ACC112 (cell line): ENCODE data around the gene P4HA1.
"Not testable (repeated sequence)": the region's sequence is repeated elsewhere in the genome, so short reads cannot be mapped to it uniquely, and the experiment has no call there.

Experiments
- H2AFZ ChIP-seq: fragments of 200-600 bp; sonication (generic); one replicate; pipeline ENCODE4 v1.6.0; 2017; ENCODE audit warnings: antibody characterized with exemption, low read length; ENCODE audit not compliant: unreplicated experiment
- H3K27ac ChIP-seq: fragments of 200-600 bp; sonication (generic); 2 replicates; pipeline ENCODE4 v1.5.1; 2014; ENCODE audit warnings: low read depth, mild to moderate bottlenecking, antibody characterized with exemption, low read length, moderate library complexity
- H3K27me3 ChIP-seq: fragments of 200-600 bp; sonication (generic); 2 replicates; pipeline ENCODE4 v1.6.1; 2014; ENCODE audit warnings: mild to moderate bottlenecking, antibody characterized with exemption, low read length, moderate library complexity, mixed read lengths; ENCODE audit not compliant: insufficient read depth
- H3K36me3 ChIP-seq: fragments of 200-600 bp; sonication (generic); 2 replicates; pipeline ENCODE4 v1.6.1; 2016; ENCODE audit warnings: mild to moderate bottlenecking, antibody characterized with exemption, low read length, moderate library complexity, mixed read lengths; ENCODE audit not compliant: insufficient read depth
- H3K4me1 ChIP-seq: fragments of 200-600 bp; sonication (generic); one replicate; pipeline ENCODE4 v1.6.1; 2016; ENCODE audit warnings: low read length, mixed read lengths; ENCODE audit not compliant: insufficient read depth, unreplicated experiment, control insufficient read depth
- H3K4me3 ChIP-seq: fragments of 200-600 bp; sonication (generic); 2 replicates; pipeline ENCODE4 v1.5.1; 2014; ENCODE audit warnings: mild to moderate bottlenecking, low read depth, low read length
- H3K79me2 ChIP-seq: fragments of 200-600 bp; sonication (generic); one replicate; pipeline ENCODE4 v1.6.0; 2016; ENCODE audit warnings: low read length; ENCODE audit not compliant: control insufficient read depth, unreplicated experiment, insufficient read depth

The P4HA1 gene

GRCh38 chr10:73021538-73022164 is 75.0 kb downstream of the P4HA1 start:
- peaks cover 19% of the 10 kb centered on the region for H3K36me3 ChIP-seq
- H3K27ac ChIP-seq, H3K4me3 ChIP-seq: not testable (repeated sequence)

GRCh38 chr10:73021050-73021449 is 75.6 kb downstream of the P4HA1 start:
- Histone ChIP-seq H2AFZ (no peak overlapping the region), H3K27ac (no peak overlapping the region), H3K36me3 (peaks cover 24% of the 10 kb centered on the region), H3K4me3 (no peak overlapping the region), H3K4me1 (no peaks in the 10 kb centered on the region), H3K79me2 (peaks cover 23% of the 10 kb centered on the region), H3K27me3 (no peaks in the 10 kb centered on the region)

More at GRCh38 chr10:73021538-73022164, 75.0 kb downstream of the P4HA1 start:
- not testable (repeated sequence) for H3K4me1 ChIP-seq, H2AFZ ChIP-seq, H3K27me3 ChIP-seq
- H3K79me2 ChIP-seq = peaks cover 22% of the 10 kb centered on the region

DNA sequence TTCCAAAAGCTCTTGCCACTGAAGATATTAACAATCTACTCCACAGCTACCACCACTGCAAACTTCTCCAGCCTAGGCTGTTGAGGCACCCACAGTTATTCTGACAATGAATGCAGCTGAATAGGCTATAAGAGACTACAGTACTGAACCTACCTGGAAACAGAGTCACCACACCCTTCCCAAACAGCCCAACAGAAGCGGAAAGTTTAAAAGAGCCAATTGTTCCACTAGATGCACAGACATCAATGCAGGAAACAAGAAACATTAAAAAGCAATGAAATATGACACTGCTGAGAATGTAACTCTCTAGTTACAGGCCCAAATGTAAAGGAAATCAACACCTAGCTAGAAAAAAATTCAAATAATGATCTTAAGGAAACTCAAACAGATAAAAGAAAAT is 77.6 kb downstream of the P4HA1 start:
- Histone ChIP-seq H3K36me3 (peaks cover 36% of the 10 kb centered on the region), H3K79me2 (peaks cover 25% of the 10 kb centered on the region), H3K4me1 (peaks cover 3% of the 10 kb centered on the region), H3K27ac (no peak overlapping the region), H3K27me3 (no peaks in the 10 kb centered on the region), H2AFZ (no peak overlapping the region), H3K4me3 (no peak overlapping the region)

- peaks cover 39% of the 10 kb centered on the region for H3K36me3 ChIP-seq
- no peak overlapping the region for H2AFZ ChIP-seq
- no peak overlapping the region for H3K4me3 ChIP-seq
- H3K79me2 ChIP-seq = peaks cover 25% of the 10 kb centered on the region
- H3K27ac ChIP-seq = no peak overlapping the region
- H3K4me1 ChIP-seq = peaks cover 3% of the 10 kb centered on the region
- no peaks in the 10 kb centered on the region for H3K27me3 ChIP-seq
These were observed 78.0 kb downstream of the P4HA1 start for GRCh38 chr10:73018632-73019031.

DNA sequence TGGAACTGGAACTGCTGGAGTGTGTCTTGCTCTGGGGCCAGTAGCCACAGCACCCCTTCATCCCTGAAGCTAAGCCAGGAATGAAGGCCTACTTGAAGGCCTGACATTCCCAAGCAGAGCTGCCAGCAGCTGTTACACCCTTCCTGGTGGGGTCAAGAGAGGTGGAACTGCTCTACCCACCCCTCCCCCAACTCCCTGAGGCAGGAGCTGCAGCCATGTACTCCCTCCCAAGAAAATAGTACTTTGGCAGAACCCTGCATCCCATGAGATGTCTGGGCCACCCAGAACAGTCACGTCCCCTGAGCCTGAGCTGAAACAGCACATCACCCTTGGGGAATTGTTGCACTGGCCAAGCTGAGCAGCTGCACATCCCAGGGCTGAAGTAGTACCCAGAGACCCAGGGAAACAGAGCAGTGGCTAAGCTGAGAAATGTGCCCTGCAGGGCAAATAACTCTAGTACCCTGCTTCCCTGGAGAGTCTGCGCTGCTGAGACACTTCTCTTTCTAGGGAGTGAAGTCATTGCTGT is 78.6 kb downstream of the P4HA1 start:
- peaks cover 43% of the 10 kb centered on the region for H3K36me3 ChIP-seq
- no peak overlapping the region for H3K27ac ChIP-seq
- no peak overlapping the region for H3K4me3 ChIP-seq
- H3K27me3 ChIP-seq = no peaks in the 10 kb centered on the region
- H3K79me2 ChIP-seq = peaks cover 25% of the 10 kb centered on the region
- peaks cover 3% of the 10 kb centered on the region for H3K4me1 ChIP-seq
- no peak overlapping the region for H2AFZ ChIP-seq

- peaks cover 22% of the 10 kb centered on the region for H3K79me2 ChIP-seq
- no peak overlapping the region for H2AFZ ChIP-seq
- no peaks in the 10 kb centered on the region for H3K27me3 ChIP-seq
- H3K4me3 ChIP-seq = no peak overlapping the region
- peaks cover 55% of the 10 kb centered on the region for H3K36me3 ChIP-seq
- peaks cover 3% of the 10 kb centered on the region for H3K4me1 ChIP-seq
- no peak overlapping the region for H3K27ac ChIP-seq
These were observed 80.9 kb downstream of the P4HA1 start for GRCh38 chr10:73015779-73016178.

DNA sequence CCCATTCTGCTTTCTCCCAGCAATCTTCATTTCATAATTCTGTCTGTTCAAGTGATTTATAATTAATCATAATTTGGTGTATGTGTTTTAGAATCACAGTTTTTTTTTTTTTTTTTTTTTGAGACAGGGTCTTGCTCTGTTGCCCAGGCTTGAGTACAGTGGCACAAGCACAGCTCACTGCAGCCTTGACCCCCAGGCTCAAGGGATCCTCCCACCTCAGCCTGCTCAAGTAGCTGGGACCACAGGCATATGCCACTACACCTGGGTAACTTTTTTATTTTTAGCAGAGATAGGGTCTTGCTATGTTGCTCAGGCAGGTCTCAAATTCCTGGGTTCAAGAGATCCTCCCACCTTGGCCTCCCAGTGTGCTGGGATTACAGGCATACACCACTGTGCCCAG is 92.8 kb downstream of the P4HA1 start:
- no peaks in the 10 kb centered on the region for H3K79me2 ChIP-seq
- H3K4me1 ChIP-seq = no peaks in the 10 kb centered on the region
- peaks cover 68% of the 10 kb centered on the region for H3K36me3 ChIP-seq
- H2AFZ ChIP-seq = no peak overlapping the region
- H3K27me3 ChIP-seq = no peaks in the 10 kb centered on the region
- no peak overlapping the region for H3K27ac ChIP-seq
- no peak overlapping the region for H3K4me3 ChIP-seq

DNA sequence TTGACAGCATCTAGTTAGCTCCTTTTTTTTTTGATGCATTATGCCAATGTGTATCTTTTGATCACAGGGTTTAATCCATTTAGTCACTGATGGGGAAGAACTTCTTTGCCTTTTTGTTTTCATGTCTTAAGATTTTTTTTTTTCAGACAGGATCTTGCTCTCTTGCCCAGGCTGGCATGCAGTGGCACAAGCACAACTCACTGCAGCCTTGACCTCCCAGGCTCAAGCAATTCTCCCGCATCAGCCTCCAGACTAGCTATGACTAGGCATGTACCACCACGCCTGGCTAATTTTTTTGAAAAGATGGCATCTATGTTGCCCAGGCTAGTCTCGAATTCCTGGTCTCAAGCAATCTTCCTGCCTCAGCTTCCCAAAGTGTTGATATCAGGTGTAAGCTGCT is 95.7 kb downstream of the P4HA1 start:
- H2AFZ ChIP-seq = no peak overlapping the region
- peaks cover 57% of the 10 kb centered on the region for H3K36me3 ChIP-seq
- no peak overlapping the region for H3K27ac ChIP-seq
- no peak overlapping the region for H3K4me3 ChIP-seq
- no peaks in the 10 kb centered on the region for H3K79me2 ChIP-seq
- H3K4me1 ChIP-seq = no peaks in the 10 kb centered on the region
- H3K27me3 ChIP-seq = no peaks in the 10 kb centered on the region

DNA sequence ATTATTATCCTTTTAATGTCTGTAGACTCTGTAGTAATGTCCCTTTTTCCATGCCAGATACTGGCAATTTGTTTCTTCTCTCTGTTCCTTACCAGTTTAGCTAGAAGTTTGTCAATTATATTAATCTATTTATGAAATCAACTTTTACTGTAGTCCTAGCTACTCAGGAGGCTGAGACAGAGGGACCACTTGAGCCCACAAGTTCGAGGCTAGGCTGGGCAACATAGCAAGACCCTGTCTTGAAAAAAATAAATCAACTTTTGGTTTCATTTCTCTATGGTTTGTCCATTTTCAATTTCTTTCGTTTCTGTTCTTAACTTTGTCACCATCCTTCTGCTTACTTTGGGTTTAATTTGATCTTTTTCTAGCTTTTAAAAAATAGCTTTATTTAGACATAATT is 99.6 kb downstream of the P4HA1 start:
- Histone ChIP-seq H3K36me3 (peaks cover 29% of the 10 kb centered on the region), H3K79me2 (no peaks in the 10 kb centered on the region), H3K4me1 (no peaks in the 10 kb centered on the region), H3K4me3 (no peak overlapping the region), H2AFZ (no peak overlapping the region), H3K27me3 (no peaks in the 10 kb centered on the region), H3K27ac (no peak overlapping the region)

DNA sequence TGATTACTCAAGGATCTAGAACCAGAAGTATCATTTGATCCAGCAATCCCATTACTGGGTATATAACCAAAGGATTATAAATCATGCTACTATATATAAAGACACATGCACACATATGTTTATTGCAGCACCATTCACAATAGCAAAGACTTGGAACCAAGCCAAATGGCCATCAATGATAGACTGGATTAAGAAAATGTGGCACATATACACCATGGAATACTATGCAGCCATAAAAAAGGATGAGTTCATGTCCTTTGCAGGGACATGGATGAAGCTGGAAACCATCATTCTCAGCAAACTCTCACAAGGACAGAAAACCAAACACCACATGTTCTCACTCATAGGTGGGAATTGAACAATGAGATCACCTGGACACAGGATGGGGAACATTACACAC is 101.2 kb downstream of the P4HA1 start:
- H3K36me3 ChIP-seq = peaks cover 18% of the 10 kb centered on the region
- not testable (repeated sequence) for H2AFZ ChIP-seq

GRCh38 chr10:72989771-72990170 is 106.9 kb downstream of the P4HA1 start:
- not testable (repeated sequence) for H3K36me3 ChIP-seq, H3K4me1 ChIP-seq, H3K79me2 ChIP-seq, H2AFZ ChIP-seq, H3K4me3 ChIP-seq, H3K27ac ChIP-seq, H3K27me3 ChIP-seq

More for the DNA sequence above, 101.2 kb downstream of the P4HA1 start:
- H3K27me3 ChIP-seq, H3K4me1 ChIP-seq, H3K79me2 ChIP-seq, H3K27ac ChIP-seq, H3K4me3 ChIP-seq: not testable (repeated sequence)
